ENCODE data around the gene ACTL8. TPM values are rescaled to one million over a fixed set of nuclear protein-coding genes. Genes with fewer than 3 reads are reported as not detected.

ACTL8 gene
- total and polyA plus RNA-seq, 2 donors = not detected

DNA sequence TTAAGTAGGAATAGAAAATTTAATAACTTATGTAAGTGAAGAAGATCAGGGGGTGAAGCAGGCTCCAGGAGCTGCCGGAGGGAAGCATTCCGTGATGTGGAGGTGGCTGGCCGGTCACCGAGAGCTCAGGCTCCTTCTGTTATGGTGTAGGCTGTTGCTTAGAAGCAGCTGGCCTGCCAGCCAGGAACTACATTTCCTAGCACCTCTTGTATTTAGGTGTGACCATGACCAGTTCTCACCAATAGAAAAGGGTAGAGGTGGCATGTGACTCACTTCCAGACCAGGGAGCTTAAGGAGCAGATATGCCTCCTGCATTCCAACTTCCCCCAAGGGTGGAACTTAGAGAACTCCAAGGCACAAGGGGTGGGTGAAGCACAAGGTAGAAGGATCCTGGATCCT is 120.7 kb downstream of the ACTL8 start:
- Histone ChIP-seq H3K4me3 (ENCODE audit: low read depth, low read length) (no peak overlapping the region), H3K4me1 (ENCODE audit: insufficient read depth) (no peaks in the 10 kb centered on the region), H3K27ac (ENCODE audit: low read depth) (no peak overlapping the region), H3K36me3 (ENCODE audit: insufficient read depth) (no peaks in the 10 kb centered on the region)
- WGBS = 87% methylated on average over 4 of the region's 4 CpGs
- DNase-seq (ENCODE audit: extremely low spot score) = no peak

Other genes with a start within 250 kb of the ACTL8 start
- gene ARHGEF10L, start 215.6 kb upstream of the ACTL8 start, total RNA-seq = 26.5 TPM
- 41.4 TPM for gene ARHGEF10L, start 215.6 kb upstream of the ACTL8 start, polyA plus RNA-seq

Data from urinary bladder (tissue), 4 donors.